GM21447 (cell line): ENCODE data around the gene PPP2R5C.
"Not testable (repeated sequence)": the region's sequence is repeated elsewhere in the genome, so short reads cannot be mapped to it uniquely, and the experiment has no call there.

ENCODE experiments used
- ATAC-seq: cut with Tn5 transposase; IDR thresholded peaks from one replicate; pipeline ENCODE4 v1.9.1; 2021; ENCODE audit not compliant: unreplicated experiment

PPP2R5C gene

DNA sequence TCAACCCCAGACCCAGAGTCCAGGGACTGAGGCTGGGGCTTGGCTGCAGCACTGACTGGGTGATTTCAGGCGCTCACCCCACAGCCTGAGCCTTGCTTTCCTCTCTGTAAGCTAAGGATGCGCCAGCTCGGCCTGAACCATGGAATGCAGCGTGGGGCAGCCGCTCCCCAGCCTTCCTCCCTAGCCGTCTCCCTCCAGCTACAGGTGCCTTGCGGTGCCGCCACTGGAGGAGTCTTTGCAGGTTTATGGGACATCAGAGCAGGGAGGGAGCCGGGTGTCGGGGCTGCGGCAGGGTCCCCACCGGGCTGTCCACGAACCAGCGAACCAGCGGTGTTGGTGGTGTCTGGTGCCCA, 19.4 kb downstream of the PPP2R5C start:
- ATAC-seq, result no peak

DNA sequence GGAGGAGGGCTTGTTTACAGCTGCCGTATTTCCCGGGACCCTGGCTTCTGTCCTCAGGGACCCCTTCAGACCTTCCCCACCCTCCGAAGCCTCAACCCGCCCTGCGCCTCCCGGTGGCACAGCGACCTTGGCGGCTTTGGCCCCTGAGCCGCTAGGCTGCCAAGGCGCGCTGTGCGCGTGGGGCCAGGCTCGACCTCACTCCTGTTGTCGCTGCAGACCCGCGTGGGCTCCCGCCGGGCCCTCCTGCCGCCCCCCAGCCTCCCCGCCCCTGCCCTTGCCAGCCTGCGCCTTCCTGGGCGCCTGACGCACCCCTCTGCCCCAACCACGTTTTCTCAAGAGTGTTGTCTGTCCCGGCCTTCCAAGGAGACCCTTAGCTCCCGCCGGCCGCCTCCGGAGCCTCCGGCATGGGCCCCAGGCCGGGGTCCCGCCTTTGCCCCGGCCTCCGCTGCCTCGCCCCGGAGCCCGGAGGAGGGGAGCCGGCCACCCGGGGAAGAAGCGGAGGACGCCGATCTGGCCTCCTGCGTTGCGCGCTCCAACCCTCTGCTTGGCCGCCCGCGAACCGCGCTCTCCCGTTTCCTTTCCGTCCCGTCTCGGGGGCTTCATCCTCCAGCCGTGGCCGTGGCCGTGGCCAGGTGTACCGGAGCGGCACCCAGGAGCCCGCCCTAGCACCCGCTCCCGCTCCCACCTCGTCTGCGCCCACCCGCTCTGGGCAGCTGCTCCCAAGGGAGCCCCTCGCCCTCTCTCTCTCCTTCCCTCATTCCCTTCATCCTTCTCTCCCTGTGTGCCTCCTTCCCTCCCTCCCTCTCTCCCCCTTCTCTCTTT, 19.9 kb downstream of the PPP2R5C start:
- no peak for ATAC-seq

DNA sequence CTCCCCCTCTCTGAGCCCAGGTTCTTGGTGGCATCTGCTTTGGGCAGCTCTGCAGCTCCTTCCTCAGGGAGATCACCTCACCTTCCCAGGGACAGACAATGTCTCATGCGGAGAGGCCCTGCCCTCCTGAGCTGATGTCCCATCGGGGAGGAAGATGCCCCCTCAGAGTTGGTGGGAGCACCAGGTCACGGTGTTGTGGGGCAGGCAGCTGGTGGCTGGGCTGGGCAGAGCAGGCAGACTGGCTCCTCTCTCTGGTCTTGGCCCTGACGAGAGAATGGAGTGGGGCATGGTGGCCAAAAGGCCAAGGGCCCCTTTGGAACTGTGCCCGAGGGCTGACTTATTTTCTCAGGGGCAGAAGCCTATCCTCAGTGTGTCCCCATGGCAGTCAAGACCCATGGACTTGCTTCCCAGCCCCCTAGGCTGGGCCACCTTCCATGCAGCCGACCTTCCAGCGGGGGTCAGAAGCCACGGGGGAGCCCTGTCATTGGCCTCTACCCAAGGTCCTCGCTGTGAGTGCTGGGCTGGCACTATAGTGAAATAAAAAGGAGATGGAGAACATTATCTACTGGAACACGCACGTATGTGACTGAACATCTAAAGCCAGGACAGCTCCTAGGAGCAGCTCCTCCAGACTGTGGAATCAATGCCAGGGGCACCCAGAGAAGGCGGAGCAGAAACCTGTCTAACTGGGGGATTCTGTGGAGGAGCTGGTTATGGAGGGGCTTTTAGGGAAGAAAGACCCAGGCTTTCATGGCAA, 21.9 kb downstream of the PPP2R5C start:
- ATAC-seq, result no peak

DNA sequence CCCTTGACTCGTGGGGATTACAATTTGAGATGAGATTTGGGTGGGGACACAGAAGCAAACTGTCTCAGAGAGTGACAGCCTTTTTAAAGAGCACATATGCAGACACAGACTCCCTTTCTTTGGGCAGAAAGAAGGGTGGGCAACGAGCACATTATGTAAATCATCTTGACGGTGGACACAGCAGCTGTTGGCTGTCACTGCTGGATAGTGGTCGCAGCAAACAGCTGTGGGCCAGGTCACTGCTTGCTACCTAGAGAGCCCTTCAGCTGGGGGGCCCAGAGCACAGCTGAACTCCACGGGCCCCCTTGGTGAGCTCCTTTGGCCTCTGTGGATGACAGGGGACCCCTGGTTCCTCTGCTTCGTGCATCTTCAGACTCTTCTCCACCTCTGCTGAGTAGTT, 23.1 kb downstream of the PPP2R5C start:
- ATAC-seq, result no peak

- no peak for ATAC-seq
These were observed 26.6 kb downstream of the PPP2R5C start for GRCh38 chr14:101788016-101788635.

- ATAC-seq, result no peak
These were observed 27.7 kb downstream of the PPP2R5C start for GRCh38 chr14:101789222-101789621.

DNA sequence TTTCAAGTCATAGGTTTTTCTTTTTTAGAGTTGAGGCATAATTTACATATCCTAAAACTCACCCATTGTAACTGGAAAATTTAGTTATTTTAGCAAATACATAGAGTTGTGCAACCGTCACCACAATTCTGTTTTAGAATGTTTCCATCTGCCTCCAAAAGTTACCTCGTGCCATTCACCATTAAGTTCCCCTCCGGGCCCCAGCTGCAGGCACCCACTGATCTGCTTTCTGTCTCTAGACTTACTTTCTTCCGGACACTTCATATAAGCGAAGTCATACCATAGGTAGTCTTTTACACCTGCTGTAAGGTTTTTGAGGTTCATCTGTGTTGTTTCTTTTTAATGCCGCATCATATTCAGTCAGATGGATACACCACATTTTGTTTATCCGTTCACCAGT, 28.7 kb downstream of the PPP2R5C start:
- ATAC-seq, result no peak

DNA sequence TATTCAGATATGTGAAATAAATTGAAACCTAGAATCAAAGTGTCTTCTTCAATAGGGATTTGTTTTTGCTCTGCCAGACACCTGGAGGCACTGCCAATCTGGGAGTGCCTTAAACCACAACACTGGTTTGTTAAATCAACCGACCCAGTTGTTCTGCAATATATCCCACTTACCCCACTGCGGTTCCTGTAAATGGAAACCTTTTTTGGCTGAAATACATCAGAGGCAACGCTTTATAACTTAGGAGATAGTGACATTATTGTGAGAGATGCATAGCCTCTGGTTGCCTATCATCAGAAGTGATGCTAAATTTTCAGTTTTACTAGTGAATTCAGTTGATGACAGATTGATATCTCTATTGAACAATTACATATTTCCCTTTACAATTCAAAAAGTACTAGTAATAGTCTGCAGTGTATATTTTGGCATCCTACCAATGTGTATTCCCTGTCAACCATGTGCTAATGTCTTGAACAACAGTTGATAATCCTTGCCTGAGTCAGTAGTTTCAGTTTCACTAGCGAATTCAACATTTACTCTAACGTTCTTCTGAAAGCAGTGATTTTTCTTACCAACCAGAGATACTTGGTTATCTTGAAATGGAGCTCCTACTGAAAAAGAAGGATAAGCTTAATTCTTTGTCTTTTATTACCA, 30.5 kb downstream of the PPP2R5C start:
- ATAC-seq, result no peak

DNA sequence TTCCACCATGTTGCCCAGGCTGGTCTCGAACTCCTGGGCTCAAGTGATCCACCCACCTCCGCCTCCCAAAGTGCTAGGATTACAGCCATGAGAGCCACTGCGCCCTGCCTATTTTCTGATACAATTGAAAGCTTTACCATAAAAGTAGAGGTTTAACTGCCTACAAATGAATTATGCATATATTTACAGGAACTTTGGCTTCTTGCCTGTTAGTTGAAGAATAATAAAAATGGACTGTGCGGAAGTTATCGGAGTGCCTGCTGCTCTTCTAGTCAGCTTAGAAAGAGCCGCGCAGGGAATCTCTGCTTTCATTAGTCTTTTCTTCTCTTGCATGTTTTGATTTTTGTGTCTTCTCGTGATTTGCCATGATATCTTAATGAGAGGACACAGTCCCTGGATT, 34.5 kb downstream of the PPP2R5C start:
- ATAC-seq, result no peak

- ATAC-seq, result no peak
These were observed 35.0 kb downstream of the PPP2R5C start for GRCh38 chr14:101796479-101796878.

DNA sequence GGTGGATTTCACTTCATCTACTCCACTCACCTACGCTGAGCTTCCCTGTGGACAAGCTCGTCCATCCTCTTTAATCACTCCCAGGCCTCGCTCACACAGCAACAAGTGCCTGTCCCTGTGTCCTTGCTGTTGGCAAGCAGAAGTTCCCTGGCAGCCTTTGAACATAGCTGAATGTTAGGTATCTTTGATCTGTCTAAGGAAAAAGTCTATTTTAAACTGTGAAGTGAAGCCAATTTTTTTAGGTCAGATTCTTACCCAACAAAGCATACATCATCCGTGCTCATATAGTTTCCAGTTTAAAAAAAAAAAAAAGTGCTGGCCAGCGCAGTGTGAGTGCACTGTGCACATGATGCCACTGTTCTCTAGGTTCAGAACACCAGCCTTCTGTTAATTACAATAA, 36.3 kb downstream of the PPP2R5C start:
- no peak for ATAC-seq

DNA sequence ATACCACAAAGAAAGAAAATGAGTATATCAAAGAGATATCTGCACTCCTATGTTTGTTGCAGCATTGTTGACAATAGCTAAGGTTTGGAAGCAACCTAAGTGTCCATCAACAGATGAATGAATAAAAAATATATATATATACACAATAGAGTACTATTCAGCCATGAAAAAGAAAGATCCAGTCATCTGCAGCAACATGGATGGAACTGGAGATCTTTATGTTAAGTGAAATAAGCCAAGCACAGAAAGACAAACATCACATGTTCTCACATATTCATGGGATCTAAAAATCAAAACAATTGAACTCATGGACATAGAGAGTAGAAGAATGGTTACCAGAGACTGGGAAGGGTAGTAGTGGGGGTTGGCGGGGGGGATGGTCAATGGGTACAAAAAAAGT, 42.9 kb downstream of the PPP2R5C start:
- not testable (repeated sequence) for ATAC-seq

DNA sequence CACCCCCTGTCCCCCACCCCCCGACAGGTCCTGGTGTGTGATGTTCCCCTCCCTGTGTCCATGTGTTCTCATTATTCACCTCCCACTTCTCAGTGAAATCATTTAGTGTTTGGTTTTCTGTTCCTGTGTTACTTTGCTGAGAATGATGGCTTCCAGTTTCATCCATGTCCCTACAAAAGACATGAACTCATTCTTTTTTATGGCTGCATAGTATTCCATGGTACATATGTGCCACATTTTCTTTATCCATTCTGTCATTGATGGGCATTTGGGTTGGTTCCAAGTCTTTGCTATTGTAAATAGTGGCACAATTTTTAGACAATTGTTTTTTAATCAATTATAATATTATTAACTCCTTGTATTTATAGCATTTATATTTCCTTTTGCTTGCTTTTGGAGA, 44.7 kb downstream of the PPP2R5C start:
- ATAC-seq, result not testable (repeated sequence)

DNA sequence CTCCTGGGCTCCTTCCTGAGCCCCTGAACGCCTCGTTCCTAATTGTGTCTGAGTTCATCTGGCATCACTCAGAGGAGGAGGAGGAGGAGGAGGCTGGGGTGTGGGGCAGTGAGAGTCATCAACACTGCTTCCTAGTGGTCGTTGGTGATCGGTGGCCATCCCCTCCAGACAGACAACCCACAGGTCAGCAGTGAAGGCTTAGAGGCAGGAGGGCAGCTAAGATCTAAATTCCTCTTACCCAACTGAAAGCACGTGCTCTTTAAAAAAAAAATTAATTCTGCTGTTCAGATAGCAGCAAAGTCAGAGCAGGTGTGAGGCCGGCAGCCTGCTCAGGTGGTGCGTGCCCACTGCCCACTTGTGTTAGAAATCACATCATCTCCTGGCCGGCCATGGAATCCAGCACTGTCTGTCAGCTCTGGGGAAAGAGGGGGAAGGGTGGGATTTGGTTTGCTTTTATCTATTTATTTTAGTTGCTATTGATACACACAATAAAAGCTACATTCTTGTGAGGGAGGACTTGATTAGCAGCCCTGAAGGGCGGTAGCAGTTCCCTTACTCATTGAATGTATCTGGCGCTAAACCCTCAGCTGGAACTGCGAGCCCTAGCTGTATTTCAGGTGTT, 46.6 kb downstream of the PPP2R5C start:
- ATAC-seq, result no peak

GRCh38 chr14:101808894-101809670, 47.6 kb downstream of the PPP2R5C start:
- ATAC-seq, result no peak

- ATAC-seq, result peak; percentile 89
These were observed 48.4 kb downstream of the PPP2R5C start for GRCh38 chr14:101809671-101810514.

DNA sequence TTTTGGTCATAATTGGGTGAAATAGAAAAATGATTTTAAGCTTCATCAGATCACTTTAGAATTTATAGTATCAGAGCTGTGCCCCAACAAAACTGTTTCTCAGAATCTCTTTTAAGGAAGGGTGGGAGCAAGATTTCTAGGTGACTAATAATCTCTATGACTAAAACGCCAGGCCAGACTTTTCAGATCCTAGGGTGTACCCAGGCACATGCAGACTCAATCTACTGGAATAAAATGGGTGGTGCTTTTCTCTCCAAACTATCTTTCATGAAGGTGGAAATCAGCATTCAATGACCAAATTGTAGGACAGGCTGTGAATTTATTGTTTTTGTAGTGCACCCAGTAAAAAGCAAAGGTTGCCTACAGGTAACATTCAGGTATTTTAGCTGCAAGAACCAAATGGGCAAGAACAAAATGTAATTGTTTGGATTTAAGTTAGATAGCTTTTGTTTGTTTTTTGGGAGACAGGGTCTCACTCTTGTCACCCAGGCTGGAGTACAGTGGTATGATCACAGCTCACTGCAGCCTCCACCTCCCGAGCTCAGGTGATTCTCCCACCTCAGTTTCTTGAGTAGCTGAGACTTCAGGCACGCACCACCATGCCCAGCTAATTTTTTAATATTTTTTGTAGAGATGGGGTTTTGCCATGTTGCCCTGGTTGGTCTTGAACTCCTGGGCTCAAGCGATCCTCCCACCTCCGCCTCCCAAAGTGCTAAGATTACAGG, 49.5 kb downstream of the PPP2R5C start:
- ATAC-seq, result no peak

- no peak for ATAC-seq
These were observed 50.6 kb downstream of the PPP2R5C start for GRCh38 chr14:101812071-101812470.
